Hepatocyte (in vitro differentiated cells): ENCODE measurements around the gene TTLL3. TPM values are rescaled to one million over a fixed set of nuclear protein-coding genes. Genes with fewer than 3 reads are reported as not detected.

Experiments used
- DNase-seq: peaks from one replicate; pipeline ENCODE4 v3.0.0-alpha.2; 2016; ENCODE audit warnings: low spot score
- H2AFZ ChIP-seq: fragments of 200-600 bp; sonication (generic); 2 replicates; pipeline ENCODE4 v1.6.0; 2016; ENCODE audit warnings: antibody characterized with exemption, mild to moderate bottlenecking
- H3K27ac ChIP-seq: fragments of 200-600 bp; sonication (generic); 2 replicates; pipeline ENCODE4 v1.5.1; 2016; ENCODE audit warnings: mild to moderate bottlenecking
- H3K27me3 ChIP-seq: fragments of 200-600 bp; sonication (generic); 2 replicates; pipeline ENCODE4 v1.6.1; 2016
- H3K36me3 ChIP-seq: fragments of 200-600 bp; sonication (generic); replicated peaks from 2 replicates; pipeline ENCODE4 v1.5.1; 2016; ENCODE audit warnings: low read depth; ENCODE audit not compliant: insufficient read depth
- H3K4me1 ChIP-seq: fragments of 200-600 bp; sonication (generic); 2 replicates; pipeline ENCODE4 v1.5.1; 2016; ENCODE audit warnings: mild to moderate bottlenecking, moderate library complexity; ENCODE audit not compliant: insufficient read depth
- H3K4me2 ChIP-seq: fragments of 200-600 bp; sonication (generic); 2 replicates; pipeline ENCODE4 v1.6.0; 2016
- H3K4me3 ChIP-seq: fragments of 200-600 bp; sonication (generic); 2 replicates; pipeline ENCODE4 v1.5.1; 2016; ENCODE audit warnings: mild to moderate bottlenecking
- H3K79me2 ChIP-seq: fragments of 200-600 bp; sonication (generic); 2 replicates; pipeline ENCODE4 v1.6.0; 2017; ENCODE audit warnings: mild to moderate bottlenecking
- H3K9me2 ChIP-seq: fragments of 200-600 bp; sonication (generic); replicated peaks from 2 replicates; pipeline ENCODE4 v1.6.0; 2017; ENCODE audit warnings: mild to moderate bottlenecking; ENCODE audit not compliant: insufficient read depth
- H3K9me3 ChIP-seq: fragments of 200-600 bp; sonication (generic); 2 replicates; pipeline ENCODE4 v1.5.1; 2016; ENCODE audit warnings: low read depth, mild to moderate bottlenecking
- H4K20me1 ChIP-seq: fragments of 200-600 bp; sonication (generic); 2 replicates; pipeline ENCODE4 v1.6.0; 2016; ENCODE audit warnings: mild to moderate bottlenecking; ENCODE audit not compliant: insufficient read depth, poor library complexity, severe bottlenecking
- CTCF ChIP-seq: fragments of 200-600 bp; sonication (generic); IDR thresholded peaks from 2 replicates; pipeline ENCODE4 v1.5.1; 2016; ENCODE audit warnings: antibody characterized with exemption, mild to moderate bottlenecking; ENCODE audit not compliant: poor library complexity
- EZH2 ChIP-seq: fragments of 200-600 bp; sonication (generic); IDR thresholded peaks from 2 replicates; pipeline ENCODE4 v1.6.1; 2016; ENCODE audit warnings: antibody characterized with exemption, mild to moderate bottlenecking, borderline replicate concordance
- EZH2phosphoT487 ChIP-seq: fragments of 200-600 bp; sonication (generic); IDR thresholded peaks from one replicate; pipeline ENCODE4 v1.6.1; 2018; ENCODE audit warnings: antibody characterized with exemption, mild to moderate bottlenecking, low read depth, moderate library complexity; ENCODE audit not compliant: unreplicated experiment, severe bottlenecking
- WGBS: methylation state at CpG from one replicate; pipeline ENCODE4 v1.1.6; 2016; ENCODE audit warnings: low lambda C conversion rate; ENCODE audit errors: missing lambda C conversion rate; 5-methylcytosine and 5-hydroxymethylcytosine counted together
- polyA plus RNA-seq: library from polyadenylated mRNA; unstranded; fragments of >200 nt; fragmentation: Nextera tagmentation; extraction: Ambion mirVana; gene quantifications from 2 replicates; pipeline ENCODE4 v1.2.1, GENCODE V29; 2016
- total RNA-seq: library from RNA; depleted of rRNA; stranded (reverse); fragments of >200 nt; gene quantifications from 2 replicates; pipeline ENCODE4 v1.2.3, GENCODE V29; 2014

The TTLL3 gene
- total and polyA plus RNA-seq, 2 experiments from 2014 or later = 21.5 to 27.4 TPM

- no peaks in the 10 kb centered on the region for H3K36me3 ChIP-seq
Measured at GRCh38 chr3:9833078-9833477, 23.0 kb downstream of the TTLL3 start.

GRCh38 chr3:9834520-9835380, 24.7 kb downstream of the TTLL3 start:
- Histone ChIP-seq H3K27ac (no peak overlapping the region), H4K20me1 (no peaks in the 10 kb centered on the region), H3K4me2 (no peak overlapping the region), H3K36me3 (no peaks in the 10 kb centered on the region), H3K4me1 (no peaks in the 10 kb centered on the region), H2AFZ (no peak overlapping the region), H3K4me3 (no peak overlapping the region), H3K27me3 (no peaks in the 10 kb centered on the region), H3K9me2 (no peaks in the 10 kb centered on the region), H3K79me2 (no peaks in the 10 kb centered on the region), H3K9me3 (no peaks in the 10 kb centered on the region)
- no peak for DNase-seq
- WGBS = 89% methylated on average over 16 of the region's 18 CpGs
- TF ChIP-seq EZH2phosphoT487 = no peak
- TF ChIP-seq CTCF = no peak
- no peak for TF ChIP-seq EZH2

More at GRCh38 chr3:9833078-9833477, 23.0 kb downstream of the TTLL3 start:
- Histone ChIP-seq H2AFZ (no peak overlapping the region), H3K27me3 (no peaks in the 10 kb centered on the region), H3K4me1 (no peaks in the 10 kb centered on the region), H3K9me2 (no peaks in the 10 kb centered on the region), H3K9me3 (no peaks in the 10 kb centered on the region), H4K20me1 (no peaks in the 10 kb centered on the region), H3K4me3 (no peak overlapping the region), H3K4me2 (no peak overlapping the region), H3K79me2 (no peaks in the 10 kb centered on the region), H3K27ac (no peak overlapping the region)
- 95% methylated on average over 9 of the region's 9 CpGs for WGBS
- no peak for TF ChIP-seq EZH2phosphoT487
- no peak for TF ChIP-seq EZH2
- no peak for TF ChIP-seq CTCF
- DNase-seq = no peak

GRCh38 chr3:9837701-9838582, 27.9 kb downstream of the TTLL3 start:
- TF ChIP-seq EZH2phosphoT487 (no peak), CTCF (no peak), EZH2 (no peak)
- Histone ChIP-seq H3K27me3 (no peaks in the 10 kb centered on the region), H3K4me2 (no peak overlapping the region), H3K79me2 (peaks cover 7% of the 10 kb centered on the region), H3K9me2 (no peaks in the 10 kb centered on the region), H3K4me3 (no peak overlapping the region), H2AFZ (no peak overlapping the region), H4K20me1 (no peaks in the 10 kb centered on the region), H3K4me1 (no peaks in the 10 kb centered on the region), H3K9me3 (no peaks in the 10 kb centered on the region), H3K27ac (no peak overlapping the region), H3K36me3 (peaks cover 5% of the 10 kb centered on the region)
- no peak for DNase-seq
- WGBS = 95% methylated on average over 12 of the region's 12 CpGs
